ENCODE measurements around the gene SMNDC1. TPM values are rescaled to one million over a fixed set of nuclear protein-coding genes. Genes with fewer than 3 reads are reported as not detected.

SMNDC1 gene
- polyA plus RNA-seq, 2 of the 4 experiments (the other 2 are of a cell fraction): 27.5 to 40.2 TPM

GRCh38 chr10:110350812-110351211, 46.1 kb upstream of the SMNDC1 start:
- Histone ChIP-seq H3K4me1 (peaks cover 33% of the 10 kb centered on the region), H3K4me3 (no peak overlapping the region), H3K27ac (peak overlapping the region in 1 of 2 experiments; percentile 38; a peak in 1 of 6 replicates), H3K9me3 (no peaks in the 10 kb centered on the region), H3K4me2 (no peak overlapping the region)
- ChIA-PET POLR2A (interaction anchor here (0.9 kb wide), 1 partner anchor 14 kb away, joined by 4 read pairs; no protein-coding TSS in a partner anchor), CTCF (interaction anchor here (0.7 to 1.2 kb wide), 3 partner anchors 39 to 196 kb away, joined by 3 to 4 read pairs (median 3); no protein-coding TSS in a partner anchor)
- DNase-seq (ENCODE audit: low read depth in 1 of 2, low spot score in 1 of 2) (no peak), ATAC-seq (no peak), FAIRE-seq (no peak)
- WGBS (ENCODE audit: missing lambda C conversion rate): 99% methylated on average over 2 of the region's 2 CpGs
- TF ChIP-seq ESRRA (IDR thresholded peaks at IDR 0.05; ENCODE audit: borderline replicate concordance, low read length) (no peak), RFX5 (IDR thresholded peaks at IDR 0.05) (no peak), SMC3 (IDR thresholded peaks at IDR 0.05) (no peak)

- FAIRE-seq (no peak), ATAC-seq (no peak), DNase-seq (ENCODE audit: low read depth in 1 of 2, low spot score in 1 of 2) (no peak)
- 50% methylated on average over 3 of the region's 3 CpGs for WGBS (ENCODE audit: missing lambda C conversion rate)
- Histone ChIP-seq H3K4me3 (no peak overlapping the region), H3K4me2 (no peak overlapping the region), H3K9me3 (no peaks in the 10 kb centered on the region), H3K4me1 (peaks cover 26% of the 10 kb centered on the region), H3K27ac (peak overlapping the region; percentile 28 to 49; a peak in 3 of 6 replicates)
- CTCF ChIA-PET: interaction anchor here (0.7 to 1.2 kb wide), 3 partner anchors 38 to 197 kb away, joined by 3 to 4 read pairs (median 3); no protein-coding TSS in a partner anchor
- TF ChIP-seq ZC3H11A (IDR thresholded peaks at IDR 0.05) (no peak), POLR2AphosphoS2 (conservative IDR thresholded peaks at IDR 0.05; ENCODE audit: low read length) (no peak), ZNF302 (CRISPR knock-in tag; IDR thresholded peaks at IDR 0.05) (no peak), CEBPB (IDR thresholded peaks at IDR 0.05) (no peak), RNF2 (IDR thresholded peaks at IDR 0.05; ENCODE audit: borderline replicate concordance, low read depth) (no peak), TFCP2L1 (CRISPR knock-in tag; IDR thresholded peaks at IDR 0.05) (no peak), ZFP36 (IDR thresholded peaks at IDR 0.05; ENCODE audit: borderline replicate concordance, partially characterized antibody) (no peak)
- POLR2A ChIA-PET: no interaction called here
Observed at GRCh38 chr10:110349831-110350230, 45.1 kb upstream of the SMNDC1 start.

GRCh38 chr10:110349386-110349785, 44.7 kb upstream of the SMNDC1 start:
- no peaks in the 10 kb centered on the region for H3K9me3 ChIP-seq
- no peak for FAIRE-seq
- no peak for ATAC-seq
- peaks cover 21% of the 10 kb centered on the region for H3K4me1 ChIP-seq
- 77% methylated on average over 5 of the region's 5 CpGs for WGBS (ENCODE audit: missing lambda C conversion rate)
- no peak for TF ChIP-seq ELK1 (IDR thresholded peaks at IDR 0.05; ENCODE audit: low read depth, low read length)
- TF ChIP-seq ZSCAN20 (CRISPR knock-in tag; IDR thresholded peaks at IDR 0.05): no peak
- no peak for TF ChIP-seq MAFK (IDR thresholded peaks at IDR 0.05; ENCODE audit: partially characterized antibody)
- TF ChIP-seq JUNB (IDR thresholded peaks at IDR 0.05): no peak
- no peak for TF ChIP-seq GATA3 (IDR thresholded peaks at IDR 0.05; ENCODE audit: borderline replicate concordance)
- no peak for TF ChIP-seq POLR2A (IDR thresholded peaks at IDR 0.05; ENCODE audit: low read length)
- no peak for TF ChIP-seq POLR2AphosphoS2 (conservative IDR thresholded peaks at IDR 0.05; ENCODE audit: low read length)
- TF ChIP-seq EP300 (IDR thresholded peaks at IDR 0.05): no peak
- no peak overlapping the region for H3K4me2 ChIP-seq
- ChIA-PET POLR2A (no interaction called here), CTCF (interaction anchor here (1.2 kb wide), 1 partner anchor 37 kb away, joined by 4 read pairs; no protein-coding TSS in a partner anchor)
- DNase-seq (ENCODE audit: low read depth in 1 of 2, low spot score in 1 of 2): no peak
- H3K27ac ChIP-seq: peak overlapping the region in 1 of 2 experiments; percentile 49; a peak in 3 of 6 replicates
- no peak overlapping the region for H3K4me3 ChIP-seq

GRCh38 chr10:110348336-110348735, 43.6 kb upstream of the SMNDC1 start:
- FAIRE-seq (no peak), DNase-seq (ENCODE audit: low read depth in 1 of 2, low spot score in 1 of 2) (no peak), ATAC-seq (no peak)
- ChIA-PET CTCF (interaction anchor here (1.2 kb wide), 1 partner anchor 19 kb away, joined by 4 read pairs; no protein-coding TSS in a partner anchor), POLR2A (no interaction called here)
- TF ChIP-seq HES2 (IDR thresholded peaks at IDR 0.05): no peak
- no peak for TF ChIP-seq HDAC2 (IDR thresholded peaks at IDR 0.05)
- TF ChIP-seq RNF2 (IDR thresholded peaks at IDR 0.05; ENCODE audit: borderline replicate concordance, low read depth): no peak
- TF ChIP-seq RFX5 (IDR thresholded peaks at IDR 0.05): no peak
- TF ChIP-seq MAX (IDR thresholded peaks at IDR 0.05): no peak
- TF ChIP-seq FOSB (CRISPR knock-in tag; IDR thresholded peaks at IDR 0.05): no peak
- no peak for TF ChIP-seq EHMT2 (IDR thresholded peaks at IDR 0.05; ENCODE audit: low read depth)
- no peak for TF ChIP-seq RARB (CRISPR knock-in tag; IDR thresholded peaks at IDR 0.05)
- TF ChIP-seq HOXB5 (CRISPR knock-in tag; IDR thresholded peaks at IDR 0.05): no peak
- Histone ChIP-seq H3K9me3 (no peaks in the 10 kb centered on the region), H3K4me2 (no peak overlapping the region), H3K27ac (peak overlapping the region in 1 of 2 experiments; percentile 52; a peak in 3 of 6 replicates), H3K4me3 (no peak overlapping the region), H3K4me1 (peaks cover 11% of the 10 kb centered on the region)
